ENCODE measurements around the gene NFYC.

DNA sequence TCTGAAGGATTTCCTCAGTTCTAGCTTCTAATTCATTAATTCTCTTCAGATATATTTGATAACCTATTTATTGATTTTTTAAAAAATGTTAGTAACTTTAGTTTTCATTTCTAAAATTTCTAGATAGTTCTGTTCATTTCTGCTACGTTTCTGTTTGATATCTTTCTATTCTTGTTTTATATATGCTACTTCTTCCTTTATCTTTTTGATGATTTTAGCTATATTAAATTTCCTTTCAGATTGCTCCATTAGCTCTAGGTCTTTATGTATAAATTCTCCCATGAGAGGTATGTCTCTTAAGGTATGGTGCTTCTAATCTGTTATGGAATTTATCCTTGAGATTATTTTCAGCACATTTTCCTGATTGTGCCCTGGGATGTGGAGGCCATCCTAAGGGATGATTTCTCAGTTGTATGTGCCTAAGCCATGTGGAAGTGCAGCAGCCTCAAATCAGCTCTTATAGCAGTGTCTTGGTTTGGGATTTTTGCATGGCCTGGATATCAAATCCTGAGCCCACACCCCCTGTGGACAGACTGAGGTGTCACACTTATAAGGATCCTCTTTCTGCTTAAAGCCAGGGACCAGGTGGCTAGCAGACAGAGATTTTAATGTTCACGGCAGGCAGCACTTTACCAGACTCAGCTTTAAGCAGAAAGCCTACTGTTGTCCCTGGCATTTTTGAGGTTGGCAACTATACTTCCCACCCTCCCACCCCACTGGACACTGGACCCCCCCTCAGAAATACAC is 85.9 kb downstream of the NFYC start:
- TF ChIP-seq, protein P1, sequence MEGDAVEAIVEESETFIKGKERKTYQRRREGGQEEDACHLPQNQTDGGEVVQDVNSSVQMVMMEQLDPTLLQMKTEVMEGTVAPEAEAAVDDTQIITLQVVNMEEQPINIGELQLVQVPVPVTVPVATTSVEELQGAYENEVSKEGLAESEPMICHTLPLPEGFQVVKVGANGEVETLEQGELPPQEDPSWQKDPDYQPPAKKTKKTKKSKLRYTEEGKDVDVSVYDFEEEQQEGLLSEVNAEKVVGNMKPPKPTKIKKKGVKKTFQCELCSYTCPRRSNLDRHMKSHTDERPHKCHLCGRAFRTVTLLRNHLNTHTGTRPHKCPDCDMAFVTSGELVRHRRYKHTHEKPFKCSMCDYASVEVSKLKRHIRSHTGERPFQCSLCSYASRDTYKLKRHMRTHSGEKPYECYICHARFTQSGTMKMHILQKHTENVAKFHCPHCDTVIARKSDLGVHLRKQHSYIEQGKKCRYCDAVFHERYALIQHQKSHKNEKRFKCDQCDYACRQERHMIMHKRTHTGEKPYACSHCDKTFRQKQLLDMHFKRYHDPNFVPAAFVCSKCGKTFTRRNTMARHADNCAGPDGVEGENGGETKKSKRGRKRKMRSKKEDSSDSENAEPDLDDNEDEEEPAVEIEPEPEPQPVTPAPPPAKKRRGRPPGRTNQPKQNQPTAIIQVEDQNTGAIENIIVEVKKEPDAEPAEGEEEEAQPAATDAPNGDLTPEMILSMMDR (IDR thresholded peaks at IDR 0.05): no peak
- no peak for TF ChIP-seq POLR2AphosphoS5 (IDR thresholded peaks at IDR 0.05)

Data from breast epithelium (tissue), 3 donors.